ENCODE results near the gene TEX13A.
"Not testable (repeated sequence)": the region's sequence is repeated elsewhere in the genome, so short reads cannot be mapped to it uniquely, and the experiment has no call there.

The TEX13A gene

DNA sequence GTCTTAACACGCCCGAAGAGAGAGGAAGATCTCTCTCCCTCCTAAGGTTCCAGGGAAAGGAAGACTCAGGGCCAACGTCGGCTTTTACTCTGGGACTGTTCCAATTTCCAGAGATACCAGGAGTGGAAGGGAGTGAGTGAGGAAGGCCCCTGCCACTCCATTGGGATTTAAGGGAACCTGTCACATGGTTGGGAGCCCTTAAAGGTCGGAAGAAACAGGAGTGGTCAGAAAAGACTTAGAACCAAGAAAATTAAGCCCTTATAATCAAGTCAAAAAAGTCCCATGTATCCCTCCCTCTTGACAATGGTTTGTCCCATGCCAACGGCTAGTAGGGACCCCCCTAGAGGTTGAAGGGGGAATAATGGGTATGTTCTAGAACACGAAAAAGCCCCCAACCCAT lies at the start of gene TEX13A:
Gene TEX13A, minus strand, starts transcription at position 59 of the 400 bp plus-strand sequence. CDS start 297 bp downstream, outside the sequence.
- DNase-seq = no peak

GRCh38 chrX:105269386-105269785 lies 48.9 kb upstream of the TEX13A start:
- DNase-seq = no peak

DNA sequence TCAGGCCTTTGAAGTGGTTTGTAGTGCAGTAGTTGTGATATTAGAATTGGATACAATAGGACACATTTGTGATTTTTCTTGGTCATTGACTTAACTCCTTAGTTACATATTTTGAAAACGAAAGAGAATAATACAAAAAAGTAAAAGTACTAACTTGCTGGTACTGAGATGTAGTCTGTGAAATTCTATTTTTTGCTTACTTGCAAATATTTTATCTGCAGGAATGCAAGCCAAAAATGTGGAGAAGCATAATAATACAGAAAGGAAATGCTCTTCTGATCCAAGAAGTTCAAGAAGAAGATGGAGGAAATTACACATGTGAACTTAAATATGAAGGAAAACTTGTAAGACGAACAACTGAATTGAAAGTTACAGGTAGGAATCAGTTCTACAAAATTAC lies 46.7 kb upstream of the TEX13A start:
- no peak for DNase-seq

DNA sequence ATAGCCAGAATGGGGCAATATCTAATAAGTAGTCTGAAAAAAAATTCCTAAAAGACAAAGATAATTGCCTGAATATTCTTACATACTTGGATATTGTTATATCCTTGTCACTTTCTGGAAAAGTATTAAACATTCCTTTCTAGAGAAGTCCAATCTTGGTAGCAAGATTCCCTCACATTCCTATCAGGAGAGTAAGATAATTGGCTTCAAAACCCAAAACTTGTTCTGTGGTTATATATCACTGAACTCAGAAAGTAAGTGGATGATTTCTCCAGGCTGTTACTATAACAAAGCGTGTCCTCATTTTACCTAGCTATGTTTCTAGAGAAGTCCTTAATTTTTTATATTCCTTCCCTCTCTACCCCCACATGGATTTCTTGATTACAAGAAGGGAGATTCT lies 46.0 kb upstream of the TEX13A start:
- DNase-seq = no peak

GRCh38 chrX:105265093-105265492 lies 44.6 kb upstream of the TEX13A start:
- no peak for DNase-seq

DNA sequence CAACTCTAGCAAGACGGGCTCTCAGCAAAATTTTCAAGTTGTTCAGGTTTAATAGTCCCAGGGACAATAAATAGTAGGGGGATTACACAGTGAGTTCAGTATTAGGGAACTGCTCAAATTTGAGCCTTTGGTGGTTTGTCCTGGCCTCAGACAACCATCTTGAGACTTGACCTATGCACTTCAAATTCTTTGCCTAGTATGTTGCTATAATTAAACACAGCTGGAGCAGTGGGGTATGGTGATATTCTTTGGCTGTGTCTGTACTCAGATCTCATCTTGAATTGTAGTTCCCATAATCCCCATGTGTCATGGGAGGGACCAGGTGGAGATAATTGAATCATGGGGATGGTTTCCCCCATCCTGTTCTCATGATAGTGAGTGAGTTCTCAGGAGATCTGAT lies 43.3 kb upstream of the TEX13A start:
- no peak for DNase-seq

DNA sequence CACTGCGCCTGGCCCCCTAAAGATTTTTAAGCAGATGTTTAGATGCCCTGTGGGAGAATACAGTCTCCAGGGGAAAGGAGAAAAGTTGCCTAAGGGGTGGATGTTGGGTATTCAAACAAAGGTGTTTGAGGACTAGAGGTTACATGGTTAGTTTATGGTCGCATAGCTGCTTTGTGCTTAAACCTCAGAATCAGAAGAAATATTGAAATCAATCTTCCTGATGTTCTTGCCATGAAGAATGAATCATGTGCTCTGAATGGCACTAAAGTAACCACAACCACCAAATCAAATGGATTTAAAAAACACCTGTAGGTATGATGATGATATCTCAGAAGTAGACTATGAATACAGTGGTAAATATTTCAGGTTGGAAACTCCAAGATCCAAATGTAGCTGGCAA lies 42.7 kb upstream of the TEX13A start:
- DNase-seq = no peak

DNA sequence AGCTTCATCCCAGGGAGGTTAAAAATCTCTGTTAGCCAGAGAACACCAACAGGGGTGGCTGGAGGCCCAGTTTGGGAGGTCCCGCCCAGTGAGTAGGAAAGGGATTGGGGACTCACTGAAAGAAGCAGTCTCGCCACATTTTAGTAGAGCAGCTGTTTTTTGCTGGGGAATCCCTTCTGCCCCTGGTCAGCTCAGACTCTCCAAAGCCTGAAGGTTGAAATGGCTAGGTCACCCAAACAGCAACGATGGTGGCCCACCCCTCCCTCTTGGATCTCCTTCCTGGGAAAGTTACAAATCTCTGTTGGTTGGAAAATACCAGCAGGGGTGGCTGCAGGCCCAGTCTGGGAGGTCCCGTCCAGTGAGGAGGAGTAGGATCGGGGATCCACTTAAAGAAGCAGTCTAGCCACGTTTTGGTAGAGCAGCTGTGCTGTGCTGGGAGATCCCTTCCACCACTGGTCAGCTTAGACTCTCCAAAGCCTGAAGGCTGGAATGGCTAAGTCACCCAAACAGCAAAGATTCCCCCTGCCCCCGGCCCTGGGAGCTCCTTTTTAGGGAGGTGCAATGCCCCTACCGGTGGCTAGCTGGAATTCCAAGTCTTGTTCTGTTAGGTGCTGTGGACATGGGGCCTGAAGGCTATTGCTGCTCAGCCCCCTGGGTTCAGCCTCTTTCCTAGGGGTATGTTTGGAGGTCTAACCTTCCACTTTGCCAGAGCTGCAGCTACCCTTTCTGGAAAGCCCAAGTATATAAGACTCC lies 40.0 kb upstream of the TEX13A start:
- no peak for DNase-seq

- DNase-seq = no peak
Observed at GRCh38 chrX:105241056-105241455, 20.6 kb upstream of the TEX13A start.

- DNase-seq = not testable (repeated sequence)
Observed at GRCh38 chrX:105237407-105237806, 16.9 kb upstream of the TEX13A start.

GRCh38 chrX:105229146-105229545 lies 8.7 kb upstream of the TEX13A start:
- no peak for DNase-seq

GRCh38 chrX:105228602-105229001 lies 8.1 kb upstream of the TEX13A start:
- no peak for DNase-seq

GRCh38 chrX:105226499-105226898 lies 6.0 kb upstream of the TEX13A start:
- no peak for DNase-seq

DNA sequence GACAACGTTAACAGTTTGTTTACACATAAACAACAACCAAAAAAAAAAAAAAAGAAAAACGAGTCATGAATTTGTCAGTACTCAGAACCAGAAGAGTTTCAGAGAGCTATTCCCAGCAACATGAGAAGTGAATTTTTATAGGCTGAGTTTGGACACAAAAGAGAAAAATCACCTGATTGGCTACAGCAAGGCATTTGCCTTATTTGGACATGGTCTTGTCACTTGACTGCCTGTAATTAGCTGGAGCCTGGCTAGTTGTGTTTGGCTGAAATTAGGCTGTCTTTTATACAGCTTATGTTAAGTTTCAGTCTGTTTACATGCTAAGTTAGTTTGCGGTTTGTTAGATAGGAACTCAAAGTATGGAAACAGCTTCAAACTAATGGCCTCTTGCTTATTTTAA lies 880 bp upstream of the TEX13A start:
- no peak for DNase-seq

GRCh38 chrX:105219454-105220401 lies 766 bp downstream of the TEX13A start:
- no peak for DNase-seq

GRCh38 chrX:105211066-105211575 lies 9.4 kb downstream of the TEX13A start:
- DNase-seq = no peak

DNA sequence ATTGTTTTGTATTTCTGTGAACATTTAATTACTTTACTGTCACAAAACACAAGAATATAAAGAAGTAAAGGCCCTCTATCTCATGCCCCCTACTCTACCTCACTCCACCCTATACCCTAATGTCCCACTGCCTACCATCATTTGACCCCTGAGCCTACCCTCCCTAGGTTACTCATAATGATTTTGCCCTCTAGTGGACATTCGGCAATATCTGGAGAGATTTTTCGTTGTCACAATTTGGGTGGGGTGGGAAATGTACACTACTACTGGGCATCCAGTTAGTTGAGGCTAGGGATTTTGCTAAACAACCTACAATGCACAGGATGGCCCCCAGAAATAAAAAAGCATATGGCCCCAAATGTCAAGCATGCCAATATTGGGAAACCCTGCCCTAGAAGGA lies 10.2 kb downstream of the TEX13A start:
- no peak for DNase-seq

GRCh38 chrX:105209406-105209805 lies 11.1 kb downstream of the TEX13A start:
- no peak for DNase-seq

DNA sequence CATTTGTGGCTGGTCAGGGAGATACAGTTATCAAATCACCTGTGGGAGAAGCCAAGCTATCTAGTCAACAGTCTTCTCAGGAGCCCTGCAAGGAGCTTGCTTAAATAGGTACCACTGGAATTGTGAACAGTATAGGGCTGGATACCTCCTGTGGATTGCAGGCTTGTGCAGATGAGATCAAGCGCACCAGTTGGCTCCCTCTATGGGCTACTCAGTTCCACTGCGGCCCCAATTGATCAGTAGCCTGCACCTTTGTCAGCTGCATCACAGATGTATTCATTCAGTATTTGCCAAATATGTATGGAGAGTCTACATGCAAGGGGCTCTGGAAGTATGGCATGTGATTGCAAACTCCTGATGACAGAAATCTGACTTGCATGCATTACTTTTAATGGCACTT lies 28.6 kb downstream of the TEX13A start:
- no peak for DNase-seq

DNA sequence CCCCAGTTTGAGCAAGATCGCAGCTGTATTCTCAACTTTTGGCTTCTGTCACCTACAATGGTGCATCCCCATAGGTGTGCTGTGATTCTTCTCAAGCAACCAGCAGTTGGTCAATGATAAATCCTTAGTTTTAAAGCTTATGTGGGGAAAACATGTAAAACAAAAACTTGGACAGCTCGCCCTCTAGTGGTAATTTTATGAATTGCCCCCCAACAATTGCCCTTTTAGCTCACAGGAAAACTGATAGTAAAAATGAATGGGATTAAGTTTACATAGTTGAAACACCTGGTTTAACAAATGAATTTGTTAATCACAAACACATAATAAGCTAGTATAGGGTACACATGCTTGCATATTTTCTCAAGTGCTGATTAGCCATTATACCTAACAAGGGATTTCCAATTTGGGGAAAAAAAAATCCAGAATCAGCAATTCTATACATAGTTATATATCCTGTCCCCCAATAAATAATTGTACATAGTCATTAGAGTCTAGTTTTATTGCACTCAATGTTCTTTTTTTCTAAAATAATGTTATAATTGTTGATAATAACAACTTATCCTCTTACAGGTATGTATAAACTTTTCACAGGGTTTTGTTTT lies 30.1 kb downstream of the TEX13A start:
- peak; percentile 6 for DNase-seq

DNA sequence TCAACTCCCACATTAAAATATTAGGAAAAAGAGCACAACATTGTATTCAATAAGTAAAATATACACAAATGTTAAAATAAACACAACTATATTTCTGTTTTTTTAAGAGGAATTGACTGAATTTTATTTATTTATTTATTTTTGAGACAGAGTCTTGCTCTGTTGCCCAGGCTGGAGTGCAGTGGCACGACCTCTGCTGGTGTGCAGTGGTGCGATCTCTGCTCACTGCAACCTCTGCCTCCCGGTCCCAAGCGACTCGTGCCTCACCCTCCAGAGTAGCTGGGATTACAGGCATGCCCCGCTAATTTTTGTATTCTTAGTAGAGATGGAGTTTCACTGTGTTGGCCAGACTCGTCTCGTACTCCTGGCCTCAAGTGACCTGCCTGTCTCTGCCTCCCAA lies 31.4 kb downstream of the TEX13A start:
- no peak for DNase-seq

DNA sequence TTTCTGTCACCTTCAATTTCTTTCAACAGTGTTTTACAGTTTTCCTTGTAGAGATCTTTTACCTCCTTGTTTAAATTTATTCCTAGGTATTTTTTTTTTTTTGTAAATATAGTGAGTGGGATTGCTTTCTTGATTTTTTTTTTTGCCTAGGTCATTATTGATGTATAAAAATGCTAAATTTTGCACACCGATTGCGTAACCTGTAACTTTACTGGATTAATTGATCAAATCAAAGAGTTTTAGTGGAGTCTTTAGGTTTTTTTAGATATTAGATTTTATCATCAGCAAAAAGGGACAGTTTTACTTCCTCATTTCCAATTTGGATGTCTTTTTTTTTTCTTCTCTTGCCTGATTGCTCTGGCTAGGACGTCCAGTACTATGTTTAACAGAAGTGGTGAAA lies 40.9 kb downstream of the TEX13A start:
- DNase-seq = no peak

DNA sequence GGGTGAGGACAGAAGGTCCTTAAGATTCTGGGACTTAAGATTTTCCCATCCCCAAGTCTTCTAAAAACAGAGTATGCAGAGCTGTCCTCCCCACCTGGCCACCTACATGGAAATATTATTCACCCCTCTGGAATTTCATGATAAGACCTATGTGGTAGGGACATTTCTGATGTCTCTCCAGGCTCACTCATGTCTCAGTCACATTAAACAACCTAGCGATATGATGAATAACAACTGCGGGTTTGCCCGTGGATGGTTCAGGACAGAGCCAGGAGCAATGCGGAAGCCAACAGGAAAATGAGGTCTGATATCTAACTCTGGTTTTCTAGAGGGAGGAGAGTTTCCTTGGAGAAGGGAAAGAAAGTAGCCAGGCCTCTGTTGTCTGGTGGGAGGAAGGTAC lies 47.4 kb downstream of the TEX13A start:
- DNase-seq = no peak
